Thoracic aorta (tissue), 2 donors: ENCODE data around the gene USP48. TPM values are rescaled to one million over a fixed set of nuclear protein-coding genes. Genes with fewer than 3 reads are reported as not detected.

Source experiments
- ATAC-seq: fragments of 150-250 bp; one replicate; pipeline ENCODE4 v1.8.0; 2017; ENCODE audit warnings: low read depth; ENCODE audit not compliant: insufficient number of reproducible peaks, low FRiP score
- DNase-seq: peaks from one replicate; pipeline ENCODE4 v3.0.0-alpha.2; 2020; ENCODE audit warnings: low spot score
- H3K27ac ChIP-seq, 2 donors: fragments of 200-600 bp; sonication (generic); 1 replicate in 1 of 2; 2 replicates in 1 of 2; pipeline ENCODE4 v1.5.1; 2016; ENCODE audit warnings: mild to moderate bottlenecking in 2 of 2, moderate library complexity in 2 of 2
- H3K27me3 ChIP-seq: fragments of 200-600 bp; sonication (generic); replicated peaks from 2 replicates; pipeline ENCODE4 v1.6.0; 2016; ENCODE audit warnings: mild to moderate bottlenecking; ENCODE audit not compliant: insufficient read depth
- H3K36me3 ChIP-seq: fragments of 200-600 bp; sonication (generic); one replicate; pipeline ENCODE4 v1.5.1; 2016
- H3K4me1 ChIP-seq, 2 donors: fragments of 200-600 bp; sonication (generic); 1 replicate in 1 of 2; 2 replicates in 1 of 2; pipeline versions ENCODE4 v1.5.1 to v1.6.0; 2016; ENCODE audit warnings: low read depth in 2 of 2, mild to moderate bottlenecking in 1 of 2; ENCODE audit not compliant: control insufficient read depth in 1 of 2
- H3K4me3 ChIP-seq: fragments of 200-600 bp; sonication (generic); 2 replicates; pipeline ENCODE4 v1.5.1; 2016; ENCODE audit warnings: mild to moderate bottlenecking
- H3K9me3 ChIP-seq: fragments of 200-600 bp; sonication (generic); 2 replicates; pipeline ENCODE4 v1.5.1; 2016
- total RNA-seq, 2 donors: library from RNA; depleted of rRNA; stranded (reverse); fragments of >200 nt; gene quantifications; one replicate each; pipeline versions ENCODE4 v1.1.0 to v1.2.3, GENCODE V29; 2016
- TF ChIP-seq, protein P1 (sequence below): fragments of 200-600 bp; sonication (generic); IDR thresholded peaks from one replicate; pipeline ENCODE4 v1.5.1; 2019; ENCODE audit warnings: antibody characterized with exemption

USP48 gene
- total RNA-seq, 2 donors from 2014 or later = 48.9 to 77.5 TPM

- ATAC-seq (no peak), DNase-seq (no peak)
- TF ChIP-seq, protein P1, sequence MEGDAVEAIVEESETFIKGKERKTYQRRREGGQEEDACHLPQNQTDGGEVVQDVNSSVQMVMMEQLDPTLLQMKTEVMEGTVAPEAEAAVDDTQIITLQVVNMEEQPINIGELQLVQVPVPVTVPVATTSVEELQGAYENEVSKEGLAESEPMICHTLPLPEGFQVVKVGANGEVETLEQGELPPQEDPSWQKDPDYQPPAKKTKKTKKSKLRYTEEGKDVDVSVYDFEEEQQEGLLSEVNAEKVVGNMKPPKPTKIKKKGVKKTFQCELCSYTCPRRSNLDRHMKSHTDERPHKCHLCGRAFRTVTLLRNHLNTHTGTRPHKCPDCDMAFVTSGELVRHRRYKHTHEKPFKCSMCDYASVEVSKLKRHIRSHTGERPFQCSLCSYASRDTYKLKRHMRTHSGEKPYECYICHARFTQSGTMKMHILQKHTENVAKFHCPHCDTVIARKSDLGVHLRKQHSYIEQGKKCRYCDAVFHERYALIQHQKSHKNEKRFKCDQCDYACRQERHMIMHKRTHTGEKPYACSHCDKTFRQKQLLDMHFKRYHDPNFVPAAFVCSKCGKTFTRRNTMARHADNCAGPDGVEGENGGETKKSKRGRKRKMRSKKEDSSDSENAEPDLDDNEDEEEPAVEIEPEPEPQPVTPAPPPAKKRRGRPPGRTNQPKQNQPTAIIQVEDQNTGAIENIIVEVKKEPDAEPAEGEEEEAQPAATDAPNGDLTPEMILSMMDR = no peak
- Histone ChIP-seq H3K27ac (no peak overlapping the region), H3K36me3 (peaks cover 34% of the 10 kb centered on the region), H3K27me3 (no peaks in the 10 kb centered on the region), H3K4me3 (no peak overlapping the region), H3K4me1 (peaks cover 2 to 4% of the 10 kb centered on the region in 2 donors), H3K9me3 (no peaks in the 10 kb centered on the region)
Observed at GRCh38 chr1:21754583-21754982, 28.4 kb downstream of the USP48 start.

GRCh38 chr1:21752186-21752585 is 30.8 kb downstream of the USP48 start:
- peaks cover 34% of the 10 kb centered on the region for H3K36me3 ChIP-seq
- H3K4me1 ChIP-seq = no peaks in the 10 kb centered on the region

GRCh38 chr1:21751281-21751680 is 31.7 kb downstream of the USP48 start:
- H3K27me3 ChIP-seq = no peaks in the 10 kb centered on the region
- no peak overlapping the region for H3K4me3 ChIP-seq
- peaks cover 37% of the 10 kb centered on the region for H3K36me3 ChIP-seq
- H3K27ac ChIP-seq = no peak overlapping the region
- DNase-seq = no peak
- H3K4me1 ChIP-seq = no peaks in the 10 kb centered on the region
- no peaks in the 10 kb centered on the region for H3K9me3 ChIP-seq
- TF ChIP-seq, protein P1 = no peak
- no peak for ATAC-seq

More at GRCh38 chr1:21752186-21752585, 30.8 kb downstream of the USP48 start:
- no peaks in the 10 kb centered on the region for H3K27me3 ChIP-seq
- TF ChIP-seq, protein P1 = no peak
- no peaks in the 10 kb centered on the region for H3K9me3 ChIP-seq
- no peak for DNase-seq
- H3K4me3 ChIP-seq = no peak overlapping the region
- no peak for ATAC-seq
- H3K27ac ChIP-seq = no peak overlapping the region

- H3K4me3 ChIP-seq = no peak overlapping the region
- no peaks in the 10 kb centered on the region for H3K27me3 ChIP-seq
- ATAC-seq = no peak
- no peaks in the 10 kb centered on the region for H3K4me1 ChIP-seq
- H3K36me3 ChIP-seq = peaks cover 38% of the 10 kb centered on the region
- no peak for DNase-seq
- H3K9me3 ChIP-seq = no peaks in the 10 kb centered on the region
- TF ChIP-seq, protein P1 = no peak
- H3K27ac ChIP-seq = no peak overlapping the region
Observed at GRCh38 chr1:21750841-21751240, 32.1 kb downstream of the USP48 start.

GRCh38 chr1:21749859-21750468 is 33.0 kb downstream of the USP48 start:
- ATAC-seq (no peak), DNase-seq (no peak)
- TF ChIP-seq, protein P1 = no peak
- Histone ChIP-seq H3K4me1 (no peaks in the 10 kb centered on the region), H3K27ac (no peak overlapping the region), H3K36me3 (peaks cover 30% of the 10 kb centered on the region), H3K4me3 (no peak overlapping the region), H3K9me3 (no peaks in the 10 kb centered on the region), H3K27me3 (no peaks in the 10 kb centered on the region)
